Testis (tissue), 2 donors: ENCODE measurements around the gene LPO.

Source experiments
- POLR2A ChIP-seq: fragments of 450-650 bp; IDR thresholded peaks from one replicate; pipeline ENCODE4 v1.6.1; 2017; ENCODE audit warnings: antibody characterized with exemption, mild to moderate bottlenecking, moderate library complexity
- TF ChIP-seq, protein P1 (sequence below), 3 experiments: fragments of 450-650 bp in 2 of 3; fragments of 200-600 bp in 1 of 3; sonication (generic) in 1 of 3; IDR thresholded peaks; one replicate each; pipeline ENCODE4 v1.5.1; 2016 to 2019; ENCODE audit warnings: antibody characterized with exemption in 3 of 3, mild to moderate bottlenecking in 2 of 3, moderate library complexity in 1 of 3

DNA sequence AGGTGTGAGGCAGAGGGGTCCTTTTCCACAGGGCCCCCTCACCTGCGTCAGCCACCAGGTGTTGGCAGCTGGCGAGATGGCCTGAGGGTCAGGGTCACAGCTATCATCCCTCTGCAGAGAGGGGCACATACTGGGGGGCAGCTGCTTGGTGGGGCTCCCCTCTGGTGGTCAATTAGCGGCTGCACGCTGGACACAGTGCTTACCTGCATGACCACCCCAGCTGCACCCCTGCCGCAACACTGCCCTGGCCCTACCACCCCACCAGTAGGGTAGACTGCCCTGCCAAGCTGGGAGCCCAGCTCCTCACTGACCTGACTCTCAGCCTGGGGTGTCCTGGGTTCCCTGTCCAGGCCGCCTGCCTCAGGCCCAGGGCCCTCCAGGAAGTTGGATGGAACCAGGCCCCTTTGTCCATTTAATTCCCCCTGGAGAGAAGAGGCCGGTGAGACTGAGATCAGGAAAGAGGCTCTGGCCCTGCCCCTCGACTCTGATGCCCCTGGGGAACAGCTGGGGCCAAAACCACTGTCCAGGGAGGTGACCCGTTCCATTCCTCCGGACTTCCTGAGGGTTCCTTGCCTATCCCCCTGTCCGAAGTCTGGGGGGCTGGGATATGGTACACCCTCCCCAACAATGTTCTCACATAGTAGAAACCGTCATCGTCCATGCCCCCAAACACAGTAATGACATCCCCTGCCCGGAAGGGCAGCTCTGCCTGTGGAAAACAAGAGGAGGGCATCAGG, 66.5 kb downstream of the LPO start:
- no peak for TF ChIP-seq POLR2A
- TF ChIP-seq, protein P1, sequence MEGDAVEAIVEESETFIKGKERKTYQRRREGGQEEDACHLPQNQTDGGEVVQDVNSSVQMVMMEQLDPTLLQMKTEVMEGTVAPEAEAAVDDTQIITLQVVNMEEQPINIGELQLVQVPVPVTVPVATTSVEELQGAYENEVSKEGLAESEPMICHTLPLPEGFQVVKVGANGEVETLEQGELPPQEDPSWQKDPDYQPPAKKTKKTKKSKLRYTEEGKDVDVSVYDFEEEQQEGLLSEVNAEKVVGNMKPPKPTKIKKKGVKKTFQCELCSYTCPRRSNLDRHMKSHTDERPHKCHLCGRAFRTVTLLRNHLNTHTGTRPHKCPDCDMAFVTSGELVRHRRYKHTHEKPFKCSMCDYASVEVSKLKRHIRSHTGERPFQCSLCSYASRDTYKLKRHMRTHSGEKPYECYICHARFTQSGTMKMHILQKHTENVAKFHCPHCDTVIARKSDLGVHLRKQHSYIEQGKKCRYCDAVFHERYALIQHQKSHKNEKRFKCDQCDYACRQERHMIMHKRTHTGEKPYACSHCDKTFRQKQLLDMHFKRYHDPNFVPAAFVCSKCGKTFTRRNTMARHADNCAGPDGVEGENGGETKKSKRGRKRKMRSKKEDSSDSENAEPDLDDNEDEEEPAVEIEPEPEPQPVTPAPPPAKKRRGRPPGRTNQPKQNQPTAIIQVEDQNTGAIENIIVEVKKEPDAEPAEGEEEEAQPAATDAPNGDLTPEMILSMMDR (IDR thresholded peaks at IDR 0.05), result no peak
